Measurements from ENCODE around the gene FNDC3B. TPM values are rescaled to one million over a fixed set of nuclear protein-coding genes. Genes with fewer than 3 reads are reported as not detected.

Gene FNDC3B
- total RNA-seq, 1 donor from 2014 or later = 38.1 TPM

- intact Hi-C loops (cut with micrococcal nuclease) = no loop called here
These were observed 12.6 kb downstream of the FNDC3B start for GRCh38 chr3:172051957-172052354.

GRCh38 chr3:172052405-172052804, 13.0 kb downstream of the FNDC3B start:
- intact Hi-C loops (cut with micrococcal nuclease) = no loop called here

DNA sequence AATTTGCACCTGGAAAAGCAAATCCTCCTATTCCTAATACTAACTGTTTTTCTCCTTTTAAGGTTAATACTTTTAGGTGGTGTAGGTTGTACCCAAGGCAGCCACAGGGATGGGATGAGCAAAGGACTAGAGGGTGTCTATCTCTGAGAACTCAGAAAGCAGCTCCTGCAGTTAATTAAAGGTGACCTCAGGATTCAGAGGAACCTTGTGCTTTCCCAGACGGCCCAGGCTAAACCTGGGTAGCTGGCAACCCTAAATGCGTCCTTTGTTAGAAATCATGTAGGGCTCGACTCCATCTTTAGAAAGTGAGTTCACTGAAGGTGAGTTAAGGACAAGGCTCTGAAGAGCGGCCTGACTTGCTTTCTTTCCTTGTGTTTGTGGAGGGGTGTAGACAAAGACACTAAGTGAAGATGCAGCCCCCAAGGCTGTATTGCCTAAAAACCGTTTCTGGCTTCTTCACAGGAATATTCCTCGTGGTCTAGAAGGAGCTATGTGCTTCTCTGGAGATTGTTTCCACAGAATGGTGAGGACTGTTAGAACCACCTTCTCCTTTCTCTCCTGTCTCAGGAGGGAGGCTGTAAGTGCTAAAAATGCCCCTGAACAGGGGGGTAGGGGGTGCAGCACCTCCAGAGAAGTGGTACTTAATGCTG, 14.9 kb downstream of the FNDC3B start:
- intact Hi-C loops (cut with micrococcal nuclease) = no loop called here

- intact Hi-C loops (cut with micrococcal nuclease) = loop anchor here (2.0 kb wide), 1 partner anchor 24 kb away; no protein-coding TSS in a partner anchor
These were observed 17.0 kb downstream of the FNDC3B start for GRCh38 chr3:172056416-172056815.

- intact Hi-C loops (cut with micrococcal nuclease) = loop anchor here (2.0 kb wide), 1 partner anchor 24 kb away; no protein-coding TSS in a partner anchor
These were observed 17.7 kb downstream of the FNDC3B start for GRCh38 chr3:172057059-172057458.

DNA sequence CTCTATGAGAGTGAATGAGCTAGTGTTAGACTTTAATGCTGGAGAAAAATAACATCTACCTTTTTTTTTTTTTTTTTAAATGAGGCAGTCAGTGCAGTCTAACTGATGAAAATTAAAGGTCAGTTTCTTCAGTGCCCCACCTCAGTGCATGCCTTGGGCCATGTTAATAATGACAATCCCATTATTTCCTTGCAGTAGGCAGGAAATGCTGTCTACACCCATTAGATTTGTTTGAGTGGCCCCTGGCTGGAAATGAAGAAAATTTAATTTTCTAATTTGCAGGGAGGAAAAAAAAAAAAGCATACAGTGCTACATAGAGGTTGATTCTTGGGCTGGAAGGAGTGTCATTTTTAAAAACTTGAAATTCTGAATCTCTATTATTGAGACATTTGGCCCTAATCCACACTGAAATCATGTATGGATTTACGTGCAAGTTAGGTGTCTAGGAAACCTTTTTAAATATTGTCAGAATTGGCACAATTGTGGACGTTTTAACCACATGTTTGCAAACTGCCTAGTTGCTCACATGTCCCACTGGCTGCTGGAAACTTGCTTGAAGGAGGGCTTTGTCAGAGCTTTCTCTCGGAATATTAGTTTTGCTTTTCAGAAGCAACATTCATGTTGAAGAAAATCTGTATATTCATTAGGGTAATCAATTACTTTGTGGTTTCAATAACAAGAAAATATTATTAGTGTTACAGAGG, 18.4 kb downstream of the FNDC3B start:
- intact Hi-C loops (cut with micrococcal nuclease) = loop anchor here (1.0 to 2.0 kb wide), 2 partner anchors 9 to 23 kb away; no protein-coding TSS in a partner anchor

DNA sequence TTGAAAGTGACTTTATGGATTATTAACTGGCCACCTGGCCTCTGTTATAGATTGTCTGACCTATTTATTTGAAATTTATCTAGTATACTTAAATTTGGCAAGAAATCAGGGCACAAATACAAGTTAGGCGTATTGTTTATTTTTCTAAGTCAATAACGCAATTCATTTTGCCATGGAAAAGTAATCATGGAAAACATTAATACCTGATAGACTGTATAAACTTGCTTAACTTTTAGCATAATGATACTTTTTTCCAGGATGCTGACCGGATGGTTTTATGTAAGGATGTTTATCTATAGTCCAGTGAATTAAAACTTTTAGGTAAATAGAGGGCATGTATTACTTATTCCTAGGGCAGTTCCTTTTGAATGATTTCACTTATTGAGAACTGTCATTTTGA, 20.2 kb downstream of the FNDC3B start:
- intact Hi-C loops (cut with micrococcal nuclease) = no loop called here

DNA sequence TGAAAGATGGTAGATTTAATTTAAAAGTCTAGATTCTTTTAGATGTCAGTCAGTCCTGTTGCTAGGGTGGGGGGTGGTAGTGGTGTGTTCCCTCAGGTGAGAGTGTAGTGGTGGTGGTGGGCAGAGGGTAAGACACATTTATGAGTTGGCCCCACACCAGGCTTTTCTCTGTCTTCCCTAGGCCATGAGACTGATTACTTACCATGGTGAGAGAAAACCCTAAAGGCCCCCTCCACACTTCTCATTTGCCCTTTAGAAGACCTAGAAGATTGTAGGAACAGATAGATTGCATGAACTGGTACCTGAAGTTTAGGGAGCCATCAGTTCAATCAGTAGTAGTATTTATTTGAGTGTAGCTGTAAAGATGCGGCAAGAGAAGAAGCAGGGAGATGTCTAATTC, 20.9 kb downstream of the FNDC3B start:
- intact Hi-C loops (cut with micrococcal nuclease) = no loop called here

GRCh38 chr3:172061724-172062184, 22.4 kb downstream of the FNDC3B start:
- intact Hi-C loops (cut with micrococcal nuclease) = no loop called here

DNA sequence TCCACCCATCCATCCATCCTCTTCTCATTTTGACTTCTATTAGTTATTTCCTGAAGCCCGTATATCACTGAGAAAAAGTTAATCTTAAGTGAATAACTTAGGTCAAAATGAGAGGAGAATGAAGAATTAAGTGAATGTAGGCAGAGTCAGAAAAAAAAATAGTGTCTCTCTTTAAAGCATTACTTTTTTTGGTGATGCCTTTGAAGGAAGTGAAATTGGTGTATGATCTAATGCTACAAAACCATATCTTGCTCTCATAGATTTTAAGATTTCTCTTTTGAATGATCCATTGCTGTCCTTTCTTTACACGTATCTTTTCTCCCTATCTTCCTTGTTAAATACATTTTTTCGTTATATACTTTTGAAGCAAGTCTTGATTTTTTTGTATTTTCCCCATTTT, 23.4 kb downstream of the FNDC3B start:
- intact Hi-C loops (cut with micrococcal nuclease) = no loop called here

DNA sequence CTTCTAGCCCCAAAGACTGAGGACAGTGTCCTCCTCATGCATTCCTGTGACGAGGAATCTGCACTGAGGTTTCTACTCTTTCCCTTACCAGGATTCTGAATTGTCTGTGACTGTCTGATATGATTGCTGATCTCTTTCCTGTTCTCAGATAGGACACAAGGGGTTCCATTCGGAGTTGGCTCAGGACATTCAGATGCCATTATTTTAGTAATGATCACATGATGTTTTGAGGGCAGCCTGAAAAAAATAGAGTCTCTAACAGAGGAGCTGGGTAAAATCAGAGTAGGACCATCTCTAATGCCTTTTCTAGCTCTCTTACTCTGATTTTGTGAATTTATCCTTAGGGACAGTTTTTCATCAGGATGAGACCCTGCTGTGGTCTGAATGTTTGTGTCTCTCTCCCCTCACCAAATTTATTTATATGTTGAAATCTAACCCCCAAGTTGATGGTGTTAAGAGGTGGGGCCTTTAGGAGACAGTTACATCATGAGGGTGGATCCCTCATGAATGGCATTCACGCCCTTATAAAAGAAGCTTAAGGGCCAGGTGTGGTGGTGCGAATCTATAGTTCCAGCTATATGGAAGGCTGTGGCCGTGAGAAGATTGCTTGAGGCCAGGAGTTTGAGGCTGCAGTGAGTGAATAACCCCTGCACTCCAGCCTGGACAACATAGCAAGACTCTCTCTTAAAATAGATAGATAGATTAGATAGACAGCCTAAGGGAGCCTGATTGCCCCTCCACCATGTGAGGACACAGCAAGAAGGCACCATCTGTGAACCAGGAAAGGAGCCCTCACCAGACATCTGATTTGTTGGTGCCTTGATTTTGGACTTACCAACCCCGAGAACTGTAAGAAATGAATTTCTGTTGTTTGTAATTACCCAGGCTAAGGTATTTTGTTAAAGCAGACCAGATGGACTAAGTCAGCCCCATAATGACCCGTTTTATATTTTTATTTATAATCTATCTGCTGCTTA, 24.4 kb downstream of the FNDC3B start:
- intact Hi-C loops (cut with micrococcal nuclease) = no loop called here

GRCh38 chr3:172065527-172065926, 26.1 kb downstream of the FNDC3B start:
- intact Hi-C loops (cut with micrococcal nuclease) = no loop called here

DNA sequence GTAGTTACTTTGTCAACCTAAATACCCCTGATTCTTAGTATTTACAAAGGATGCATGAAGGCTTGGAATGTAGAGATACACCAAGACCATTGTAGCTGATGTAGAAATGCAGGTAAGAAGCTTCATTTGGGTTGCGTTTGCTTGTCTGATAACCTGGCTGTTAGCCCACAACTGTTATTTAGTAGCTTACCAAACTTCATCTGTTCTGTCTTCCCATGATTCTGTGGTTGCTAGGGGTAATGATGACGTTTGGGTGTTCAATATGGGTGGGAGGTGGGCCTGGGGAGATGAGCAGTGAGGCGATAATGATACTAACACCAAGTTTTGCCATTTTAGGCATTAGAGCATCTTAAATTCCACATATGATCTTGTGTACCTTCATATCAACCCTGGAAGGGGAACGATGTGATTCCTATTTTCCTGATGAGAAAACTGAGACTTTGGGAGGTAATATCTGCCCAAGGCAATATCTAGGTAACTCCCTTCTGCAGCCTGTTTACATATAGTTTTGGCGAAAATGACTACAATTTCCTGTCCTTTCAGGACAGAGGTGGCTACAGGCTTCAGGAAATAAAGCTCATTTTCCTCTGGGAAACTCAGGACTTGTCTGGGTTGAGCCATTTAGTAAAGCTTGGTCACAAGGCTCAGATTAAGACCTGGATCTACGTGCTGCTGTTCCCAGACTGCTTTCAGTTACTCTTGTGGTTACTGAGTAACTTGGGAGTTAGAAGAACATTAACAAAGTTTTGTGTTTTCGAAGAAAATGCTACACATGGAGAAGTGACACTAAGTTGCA, 26.8 kb downstream of the FNDC3B start:
- intact Hi-C loops (cut with micrococcal nuclease) = loop anchor here (1.0 kb wide), 1 partner anchor 8 kb away; no protein-coding TSS in a partner anchor

DNA sequence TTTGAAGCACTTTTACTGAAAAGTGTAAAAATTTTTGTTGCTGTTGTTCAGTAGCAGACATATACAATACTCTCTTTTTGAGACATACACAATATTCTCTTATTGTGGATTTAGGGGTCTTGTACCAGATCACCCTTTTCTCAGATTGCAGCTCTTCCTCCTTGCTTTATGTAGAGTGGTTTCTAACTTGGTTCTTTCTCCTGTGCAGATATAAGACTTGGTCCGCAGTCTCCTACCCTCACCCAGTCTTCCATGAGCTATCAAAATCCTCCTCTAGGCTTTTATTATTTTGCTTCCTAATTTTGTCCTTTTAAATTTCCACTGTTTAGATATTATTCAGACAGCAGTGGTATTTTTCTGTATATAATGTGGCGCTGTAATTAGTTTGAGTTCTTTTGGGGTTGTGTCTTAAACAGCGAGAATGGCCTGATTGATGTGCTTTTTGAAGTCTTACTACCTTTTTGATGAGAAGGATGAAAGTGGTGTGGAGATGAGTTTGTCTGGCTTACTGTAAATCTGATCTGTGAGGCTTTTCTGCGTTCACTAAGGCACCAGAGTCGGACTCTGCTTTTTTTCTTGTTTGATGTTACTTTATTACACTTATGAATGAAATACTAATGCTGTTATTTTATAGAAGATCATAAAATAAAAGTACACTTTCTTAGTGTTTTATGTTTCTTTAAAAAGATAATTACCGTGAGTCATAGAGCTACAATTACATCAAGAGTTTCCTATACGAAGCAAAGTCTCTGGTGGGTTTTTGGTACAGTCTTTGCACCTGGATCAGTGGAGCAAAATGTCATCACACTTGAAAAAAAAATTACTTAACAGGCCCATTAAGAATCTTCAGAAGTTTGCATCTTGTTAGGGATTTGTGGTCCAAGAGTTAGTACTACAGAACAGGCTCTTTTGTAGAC, 27.8 kb downstream of the FNDC3B start:
- intact Hi-C loops (cut with micrococcal nuclease) = loop anchor here (1.0 kb wide), 1 partner anchor 9 kb away; no protein-coding TSS in a partner anchor

DNA sequence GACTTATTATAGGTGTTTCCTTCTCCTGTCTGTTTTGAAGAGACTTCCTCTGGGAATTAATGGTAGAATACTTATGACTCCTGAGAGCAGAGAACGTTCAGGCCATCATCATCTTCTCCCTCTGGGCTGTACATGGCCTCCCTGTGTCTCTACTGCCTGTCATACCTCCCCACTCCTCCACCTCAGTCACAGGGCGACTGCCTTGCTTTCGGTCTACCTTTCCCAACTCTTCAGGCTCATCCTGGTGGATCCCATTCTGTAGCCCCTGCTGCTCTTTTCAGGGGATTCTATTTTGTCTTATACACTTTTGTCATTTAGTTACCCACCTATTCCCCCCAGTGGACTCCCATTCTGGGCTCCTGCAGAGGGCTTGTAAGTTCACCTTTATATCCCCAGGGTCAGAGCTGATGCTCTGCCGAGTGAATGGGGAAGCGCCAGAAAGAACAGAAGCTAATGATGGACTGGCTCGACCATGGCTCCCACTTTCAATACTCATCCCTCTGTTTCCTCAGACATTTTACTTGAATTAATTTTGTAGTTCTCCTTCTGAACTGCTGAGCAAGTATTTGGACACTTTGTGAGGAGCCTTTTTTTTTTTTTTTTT, 28.6 kb downstream of the FNDC3B start:
- intact Hi-C loops (cut with micrococcal nuclease) = no loop called here

- intact Hi-C loops (cut with micrococcal nuclease) = no loop called here
These were observed 29.6 kb downstream of the FNDC3B start for GRCh38 chr3:172068977-172069376.

GRCh38 chr3:172069478-172069877, 30.1 kb downstream of the FNDC3B start:
- intact Hi-C loops (cut with micrococcal nuclease) = no loop called here

- intact Hi-C loops (cut with micrococcal nuclease) = no loop called here
These were observed 30.9 kb downstream of the FNDC3B start for GRCh38 chr3:172070269-172070668.

GRCh38 chr3:172070802-172071201, 31.4 kb downstream of the FNDC3B start:
- intact Hi-C loops (cut with micrococcal nuclease) = no loop called here
